Cardiac septum (tissue), 1 donor: ENCODE results near the gene WFDC2. TPM values are rescaled to one million over a fixed set of nuclear protein-coding genes. Genes with fewer than 3 reads are reported as not detected.

Experiments
- microRNA-seq: library from miRNA; unstranded; fragments of <30 nt; microRNA quantifications from one replicate; pipeline ENCODE4 v1.2.0, GENCODE V29; 2020
- total RNA-seq: library from RNA; stranded (reverse); fragmentation: NEBNext Ultra II Directional; extraction: Animal tissue kit (Norgen Biotek cat#: 25700); gene quantifications from one replicate; pipeline ENCODE4 v1.2.1, GENCODE V29; 2021
- donor health status: DM: no; HTN: no; CAD: no.

WFDC2 gene
- total RNA-seq, 1 donor from 2014 or later, result 1.0 TPM

Small RNAs within 50 kb of the gene (microRNA-seq; reads per million reads assigned to microRNA genes)
- gene MIR6812, result not detected

Other genes starting within 250 kb of the WFDC2 start
- not detected for gene SEMG2, start 248.4 kb upstream of the WFDC2 start, total RNA-seq
- 1.3 TPM for gene SLPI, start 215.2 kb upstream of the WFDC2 start, total RNA-seq
- gene RBPJL, start 162.9 kb upstream of the WFDC2 start, total RNA-seq, result not detected
- not detected for gene MATN4, start 161.5 kb upstream of the WFDC2 start, total RNA-seq
- 100 TPM for gene SDC4, start 121.3 kb upstream of the WFDC2 start, total RNA-seq
- 17.4 TPM for gene SYS1, start 106.6 kb upstream of the WFDC2 start, total RNA-seq
- gene TP53TG5, start 91.4 kb upstream of the WFDC2 start, total RNA-seq, result 2.2 TPM
- gene DBNDD2, start 61.5 kb upstream of the WFDC2 start, total RNA-seq, result 209 TPM
- 139 TPM for gene PIGT, start 53.6 kb upstream of the WFDC2 start, total RNA-seq
- not detected for gene SPINT3, start 45.9 kb downstream of the WFDC2 start, total RNA-seq
- not detected for gene WFDC6, start 69.7 kb downstream of the WFDC2 start, total RNA-seq
- gene EPPIN, start 77.6 kb downstream of the WFDC2 start, total RNA-seq, result not detected
- gene WFDC8, start 109.5 kb downstream of the WFDC2 start, total RNA-seq, result not detected
- not detected for gene WFDC10A, start 160.0 kb downstream of the WFDC2 start, total RNA-seq
- gene WFDC9, start 161.5 kb downstream of the WFDC2 start, total RNA-seq, result not detected
- not detected for gene WFDC11, start 200.5 kb downstream of the WFDC2 start, total RNA-seq
- gene WFDC13, start 232.3 kb downstream of the WFDC2 start, total RNA-seq, result not detected
- not detected for gene WFDC10B, start 235.3 kb downstream of the WFDC2 start, total RNA-seq